PFSK-1 (cell line): ENCODE results near the gene BNC1.

Source experiments
- FOXP2 ChIP-seq: optimal IDR thresholded peaks from 2 replicates; pipeline ENCODE3; 2011; ENCODE audit warnings: borderline replicate concordance, control low read depth, inconsistent platforms; ENCODE audit not compliant: insufficient read depth; ENCODE audit errors: extremely low read length, extremely low read depth
- POLR2AphosphoS5 ChIP-seq: IDR thresholded peaks from 2 replicates; pipeline ENCODE4 v1.6.1; 2012; ENCODE audit warnings: low read depth, mild to moderate bottlenecking, control low read depth, low read length, moderate library complexity
- REST ChIP-seq, 2 experiments: IDR thresholded peaks; 2 replicates each; pipeline versions ENCODE4 v1.6.1 to v1.8.0; 2011 to 2012; ENCODE audit warnings: low read depth in 2 of 2, low read length in 2 of 2, control low read depth in 1 of 2, inconsistent platforms in 1 of 2, mild to moderate bottlenecking in 1 of 2, moderate library complexity in 1 of 2; ENCODE audit not compliant: insufficient read depth in 1 of 2
- SIN3A ChIP-seq: IDR thresholded peaks from 2 replicates; pipeline ENCODE4 v1.6.1; 2012; ENCODE audit warnings: mild to moderate bottlenecking, low read length, moderate library complexity, borderline replicate concordance; ENCODE audit not compliant: insufficient read depth
- TAF1 ChIP-seq: IDR thresholded peaks from 2 replicates; pipeline ENCODE4 v1.6.1; 2012; ENCODE audit warnings: low read length, control low read depth, borderline replicate concordance; ENCODE audit not compliant: insufficient read depth

BNC1 gene

GRCh38 chr15:83318036-83318435 lies 33.6 kb upstream of the BNC1 start:
- no peak for TF ChIP-seq SIN3A
- no peak for TF ChIP-seq FOXP2
- TF ChIP-seq REST (IDR thresholded peaks at IDR 0.05; ENCODE audit: insufficient read depth in 1 of 2, low read depth in 2 of 2, low read length in 2 of 2): no peak
- no peak for TF ChIP-seq POLR2AphosphoS5
- TF ChIP-seq TAF1: no peak

GRCh38 chr15:83312071-83312470 lies 27.6 kb upstream of the BNC1 start:
- TF ChIP-seq POLR2AphosphoS5 (no peak), SIN3A (no peak), REST (IDR thresholded peaks at IDR 0.05; ENCODE audit: insufficient read depth in 1 of 2, low read depth in 2 of 2, low read length in 2 of 2) (no peak)

GRCh38 chr15:83310521-83311456 lies 26.3 kb upstream of the BNC1 start:
- no peak for TF ChIP-seq FOXP2
- TF ChIP-seq SIN3A: no peak
- TF ChIP-seq TAF1: no peak
- TF ChIP-seq POLR2AphosphoS5: no peak
- TF ChIP-seq REST (IDR thresholded peaks at IDR 0.05; ENCODE audit: insufficient read depth in 1 of 2, low read depth in 2 of 2, low read length in 2 of 2): no peak

GRCh38 chr15:83308671-83309070 lies 24.2 kb upstream of the BNC1 start:
- no peak for TF ChIP-seq FOXP2
- TF ChIP-seq POLR2AphosphoS5: no peak
- TF ChIP-seq TAF1: no peak
- TF ChIP-seq REST (IDR thresholded peaks at IDR 0.05; ENCODE audit: insufficient read depth in 1 of 2, low read depth in 2 of 2, low read length in 2 of 2): no peak
- TF ChIP-seq SIN3A: no peak

- TF ChIP-seq TAF1 (no peak), REST (IDR thresholded peaks at IDR 0.05; ENCODE audit: insufficient read depth in 1 of 2, low read depth in 2 of 2, low read length in 2 of 2) (no peak), SIN3A (no peak), FOXP2 (no peak), POLR2AphosphoS5 (no peak)
Observed at GRCh38 chr15:83306561-83306960, 22.1 kb upstream of the BNC1 start.
